Thyroid gland (tissue), 4 donors: ENCODE results near the gene KCNH1.

Experiments
- CTCF ChIP-seq, 6 experiments: fragments of 200-600 bp in 3 of 6; fragments of 450-650 bp in 3 of 6; sonication (generic) in 3 of 6; IDR thresholded peaks; one replicate each; pipeline ENCODE4 v1.5.1; 2016 to 2019; ENCODE audit warnings: antibody characterized with exemption in 6 of 6, mild to moderate bottlenecking in 2 of 6, inconsistent platforms in 1 of 6, moderate library complexity in 1 of 6
- POLR2A ChIP-seq, 2 donors: fragments of 450-650 bp; IDR thresholded peaks; one replicate each; pipeline ENCODE4 v1.6.1; 2017; ENCODE audit warnings: antibody characterized with exemption in 2 of 2, mild to moderate bottlenecking in 2 of 2, moderate library complexity in 1 of 2

- TF ChIP-seq CTCF (IDR thresholded peaks at IDR 0.05) (no peak), POLR2A (IDR thresholded peaks at IDR 0.05) (no peak)
Observed at GRCh38 chr1:210905365-210905904, 228.5 kb downstream of the KCNH1 start.
